HG02759 (cell line): Measurements from ENCODE around the gene IDE.

Experiments used
- ATAC-seq: cut with Tn5 transposase; IDR thresholded peaks from one replicate; pipeline ENCODE4 v1.9.1; 2021; ENCODE audit warnings: mild to moderate bottlenecking, moderate library complexity; ENCODE audit not compliant: unreplicated experiment

Gene IDE

GRCh38 chr10:92567952-92568600, 5.8 kb downstream of the IDE start:
- ATAC-seq, result peak; percentile 79

DNA sequence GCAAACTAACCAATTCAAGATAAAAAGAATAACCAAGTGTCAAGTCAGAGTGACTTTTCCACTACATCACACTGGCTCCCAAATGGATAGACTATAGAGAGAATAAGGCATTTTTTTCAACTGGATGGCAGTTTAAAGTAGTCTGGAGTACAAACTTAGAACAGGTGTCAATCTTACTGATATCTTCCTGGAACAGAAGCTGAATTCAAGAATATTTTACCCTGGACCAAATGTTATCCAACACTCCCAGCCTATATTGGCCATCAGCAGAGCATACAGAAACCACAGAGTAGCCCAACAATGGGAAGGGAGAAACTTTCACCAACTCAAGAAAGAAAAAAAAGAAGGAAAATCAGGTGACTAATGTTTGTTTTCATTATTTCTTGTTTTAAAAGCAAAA, 11.5 kb downstream of the IDE start:
- ATAC-seq, result no peak

DNA sequence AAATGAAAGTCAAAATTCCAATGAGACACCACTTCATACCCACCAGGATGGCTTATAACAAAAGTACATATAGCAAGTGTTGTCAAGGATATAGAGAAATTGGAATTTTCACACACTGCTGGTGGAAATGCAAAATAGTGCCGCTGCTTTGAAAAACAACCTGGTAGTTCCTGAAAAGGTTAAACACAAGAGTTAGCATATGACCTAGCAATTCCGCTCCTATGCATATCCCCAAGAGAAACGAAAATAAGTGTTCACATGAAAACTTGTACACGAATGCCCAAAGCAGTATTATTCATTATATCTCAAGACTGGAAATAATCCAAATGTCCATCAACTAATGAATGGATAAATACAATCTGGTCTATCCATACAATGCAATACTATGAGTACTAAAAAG, 14.8 kb downstream of the IDE start:
- no peak for ATAC-seq

DNA sequence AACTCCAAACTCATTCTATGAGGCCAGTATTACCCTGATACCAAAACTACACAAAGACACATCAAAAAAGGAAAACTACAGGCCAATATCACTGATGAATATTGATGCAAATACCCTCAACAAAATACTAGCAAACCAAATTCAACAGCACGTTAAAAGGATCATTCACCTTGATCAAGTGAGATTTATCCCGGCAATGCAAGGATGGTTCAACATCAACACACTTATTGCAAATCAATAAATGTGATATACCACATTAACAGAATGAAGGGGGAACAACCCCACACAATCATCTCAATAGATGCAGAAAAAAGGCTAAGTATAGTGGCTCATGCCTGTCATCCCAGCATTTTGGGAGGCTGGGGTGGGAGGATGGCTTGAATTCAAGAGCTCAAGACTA, 19.9 kb downstream of the IDE start:
- no peak for ATAC-seq

DNA sequence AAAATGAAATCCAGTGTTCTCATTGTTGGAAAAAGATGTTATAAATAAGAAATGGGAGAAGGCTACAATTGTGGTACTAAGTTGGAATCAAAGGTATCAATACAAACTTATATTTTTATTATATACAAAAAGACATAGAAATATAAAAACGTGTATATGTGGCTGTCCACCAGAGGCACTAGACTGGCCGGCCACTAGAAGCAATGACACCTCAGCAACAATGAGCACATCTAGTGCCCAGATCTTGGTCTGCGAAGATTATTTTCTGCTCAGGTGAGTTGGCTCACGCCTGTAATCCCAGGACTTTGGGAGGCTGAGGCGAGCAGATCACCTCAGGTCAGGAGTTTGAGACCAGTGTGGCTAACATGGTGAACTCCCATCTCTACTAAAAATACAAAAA, 21.6 kb downstream of the IDE start:
- ATAC-seq, result no peak

DNA sequence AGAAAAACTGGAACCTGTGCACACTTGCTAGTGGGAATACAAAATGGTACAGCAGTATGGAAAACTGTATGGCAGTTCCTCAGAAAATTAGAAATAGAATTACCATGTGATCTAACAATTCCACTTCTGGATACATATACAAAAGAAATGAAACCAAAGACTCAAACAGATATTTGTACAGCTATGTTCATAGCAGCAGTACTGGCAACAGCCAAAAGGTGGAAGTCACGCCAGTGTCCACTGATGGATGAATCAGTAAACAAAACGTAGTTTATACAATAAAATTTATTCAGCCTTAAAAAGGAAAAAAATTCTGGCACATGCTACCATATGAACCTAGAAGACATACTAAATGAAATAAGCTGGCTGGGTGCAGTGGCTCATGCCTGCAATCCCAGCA, 23.0 kb downstream of the IDE start:
- no peak for ATAC-seq

DNA sequence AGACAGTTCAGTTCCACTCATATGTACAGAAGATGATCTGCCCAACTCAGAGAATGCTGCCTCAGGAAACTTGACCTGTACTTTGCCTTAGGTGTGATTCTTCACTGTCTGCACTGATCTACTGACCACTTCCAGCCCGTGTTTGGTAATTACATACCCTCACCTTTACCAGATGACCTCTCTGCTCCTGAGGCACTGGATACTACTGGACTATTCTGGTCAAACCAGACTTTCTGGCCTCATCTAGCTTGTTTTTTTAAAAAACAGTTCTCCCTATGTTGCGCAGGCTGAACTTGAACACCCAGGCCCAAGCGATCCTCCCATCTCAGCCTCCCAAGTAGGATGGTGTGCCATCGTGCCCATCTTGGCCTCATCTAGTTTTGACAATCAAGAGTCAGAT, 26.2 kb downstream of the IDE start:
- no peak for ATAC-seq

- ATAC-seq, result no peak
These were observed 28.3 kb downstream of the IDE start for GRCh38 chr10:92545556-92545955.

GRCh38 chr10:92544296-92544695, 29.6 kb downstream of the IDE start:
- no peak for ATAC-seq

DNA sequence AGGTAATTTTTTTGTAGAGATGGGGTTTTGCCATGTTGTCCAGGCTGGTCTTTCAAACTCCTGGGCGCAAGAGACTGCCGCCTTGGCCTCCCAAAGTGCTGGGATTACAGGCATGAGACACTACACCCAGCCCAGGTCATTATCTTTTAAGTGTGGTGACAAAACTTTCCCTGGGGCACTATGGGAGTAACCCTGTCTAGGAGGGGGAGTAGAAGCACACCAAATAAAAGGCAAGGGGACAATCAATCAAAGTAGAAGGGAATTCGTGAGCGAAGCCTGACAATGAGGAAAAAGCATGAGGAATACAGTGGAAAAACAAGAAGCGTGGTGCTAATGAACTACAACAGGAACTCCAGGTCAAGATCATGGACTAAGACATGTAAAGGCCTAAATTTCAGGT, 31.4 kb downstream of the IDE start:
- no peak for ATAC-seq

DNA sequence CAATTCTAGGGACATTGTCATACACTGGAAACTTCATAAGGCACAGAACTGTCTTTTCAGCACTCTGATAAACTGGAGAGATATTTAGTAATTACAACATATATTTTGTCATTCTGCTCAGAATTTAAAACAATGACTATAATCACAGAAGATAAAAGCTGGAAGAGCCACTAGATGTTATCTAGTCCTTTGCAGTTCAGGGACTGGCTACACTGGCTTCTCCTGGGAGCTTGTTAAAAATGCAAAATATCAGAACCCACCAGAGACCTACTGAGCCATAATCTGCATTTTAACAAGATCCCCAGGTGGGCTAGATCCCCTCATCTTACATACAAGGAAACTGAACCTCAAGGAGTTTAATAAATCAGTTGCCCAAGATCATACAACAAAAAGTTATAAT, 32.3 kb downstream of the IDE start:
- no peak for ATAC-seq

DNA sequence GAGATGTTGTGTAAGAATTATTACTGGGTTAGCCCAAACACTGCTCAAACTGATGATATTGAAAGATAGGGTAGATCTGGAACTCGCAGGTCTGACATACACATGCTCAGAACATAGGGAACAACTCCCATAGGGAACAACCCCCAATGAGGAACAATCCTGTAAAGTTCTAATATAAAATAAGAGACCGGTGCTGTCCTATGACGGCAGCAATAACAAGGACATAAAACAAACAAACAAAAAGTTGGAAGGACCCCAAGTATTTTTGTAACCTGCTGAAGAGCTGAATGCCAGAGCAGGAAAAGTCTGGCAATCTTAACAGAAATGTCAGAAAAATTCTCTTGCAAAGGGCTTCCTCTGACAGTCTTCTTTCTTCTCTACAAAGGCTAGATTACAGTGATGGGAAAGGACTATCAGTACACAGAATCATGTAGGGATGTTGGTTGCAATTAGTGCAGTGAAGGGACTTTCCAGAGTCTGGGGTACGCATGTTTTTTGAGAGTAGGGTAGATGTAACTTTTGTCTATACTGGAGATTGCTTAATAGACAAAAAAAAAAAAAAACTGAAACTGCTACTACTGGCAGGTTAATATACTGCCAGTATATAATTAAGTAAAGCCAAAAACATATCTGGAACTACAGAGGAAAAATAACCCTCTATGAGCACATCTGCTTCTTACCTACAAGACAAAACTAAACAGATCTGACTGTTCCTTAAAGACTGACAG, 35.5 kb downstream of the IDE start:
- ATAC-seq, result no peak

- no peak for ATAC-seq
These were observed 42.9 kb downstream of the IDE start for GRCh38 chr10:92530891-92531535.

GRCh38 chr10:92530421-92530820, 43.5 kb downstream of the IDE start:
- ATAC-seq, result no peak

DNA sequence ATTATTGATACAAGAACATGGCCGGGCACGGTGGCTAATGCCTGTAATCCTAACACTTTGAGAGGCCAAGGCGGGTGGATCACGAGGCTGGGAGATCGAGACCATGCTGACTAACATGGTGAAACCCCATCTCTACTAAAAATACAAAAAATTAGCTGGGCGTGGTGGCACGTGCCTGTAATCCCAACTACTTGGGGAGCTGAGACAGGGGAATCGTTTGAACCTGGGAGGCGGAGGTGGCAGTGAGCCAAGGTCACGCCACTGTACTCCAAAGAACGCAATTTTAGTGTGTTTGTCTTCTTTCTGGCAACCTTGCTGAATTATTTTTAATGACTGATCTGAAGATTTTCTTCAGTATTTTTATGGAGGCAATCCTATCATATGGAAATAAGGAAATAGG, 46.2 kb downstream of the IDE start:
- no peak for ATAC-seq

DNA sequence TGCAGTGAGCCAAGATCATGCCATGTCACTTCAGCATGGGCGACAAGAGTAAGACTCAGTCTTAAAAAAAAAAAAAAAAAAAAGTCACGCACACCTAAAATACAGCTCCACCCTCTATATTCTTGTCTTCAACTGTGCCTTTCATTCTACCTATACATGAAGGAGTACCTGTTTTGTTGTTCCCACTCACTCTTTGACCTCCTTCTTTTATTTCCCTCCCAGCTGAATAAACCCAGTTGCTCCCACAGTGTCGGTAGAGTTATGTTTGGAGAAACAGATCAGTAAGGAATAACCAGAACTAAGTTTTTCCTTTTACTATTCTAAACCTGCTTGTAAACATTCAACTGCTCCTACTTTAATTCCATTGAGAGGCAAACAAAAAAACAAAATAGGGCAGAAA, 50.3 kb downstream of the IDE start:
- no peak for ATAC-seq

DNA sequence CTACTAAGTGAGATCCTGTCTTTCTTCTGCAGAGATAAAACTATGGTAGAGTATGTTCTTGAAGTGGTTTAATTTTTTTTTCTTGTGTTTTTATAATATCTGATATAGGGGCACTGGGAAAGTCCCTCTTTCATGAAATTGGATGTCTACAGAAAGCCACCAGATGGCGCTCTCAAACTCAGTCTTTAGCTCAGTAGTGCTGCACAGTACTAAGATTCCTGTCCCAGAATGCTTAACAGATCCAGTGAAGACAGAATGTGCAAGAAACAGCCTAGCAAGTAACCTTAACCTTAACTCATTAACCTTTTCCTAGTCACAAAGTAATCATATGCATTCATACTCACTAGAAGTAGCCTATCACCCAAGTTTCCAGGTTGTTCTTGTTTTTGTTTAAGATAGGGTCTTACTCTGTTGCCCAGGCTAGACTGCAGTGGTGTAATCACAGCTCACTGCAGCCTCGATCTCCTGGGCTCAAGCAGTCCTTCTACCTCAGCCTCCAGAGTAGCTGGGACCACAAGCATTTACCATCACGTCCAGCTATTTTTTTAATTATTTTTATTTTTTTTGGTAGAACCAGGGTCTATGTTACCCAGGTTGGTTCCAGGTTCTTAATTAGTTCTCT, 56.7 kb downstream of the IDE start:
- peak; percentile 70 for ATAC-seq

DNA sequence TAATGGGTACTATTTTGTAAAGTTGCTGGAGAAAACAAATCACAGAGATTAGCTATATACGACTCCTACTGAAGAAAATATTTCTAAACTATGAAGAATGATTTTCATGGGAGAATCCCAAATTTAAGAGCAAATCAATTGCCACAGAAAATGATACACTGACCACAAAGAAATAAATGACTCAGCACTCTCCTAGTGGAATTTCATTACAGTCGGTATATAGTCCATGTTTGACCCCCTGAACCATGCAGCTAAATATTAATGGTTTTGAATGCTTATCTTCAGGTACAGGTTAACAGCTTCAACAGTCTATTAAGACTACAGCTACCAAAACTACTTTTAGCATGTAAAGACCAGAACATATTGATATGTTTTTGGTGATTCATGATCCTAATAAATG, 65.0 kb downstream of the IDE start:
- no peak for ATAC-seq

DNA sequence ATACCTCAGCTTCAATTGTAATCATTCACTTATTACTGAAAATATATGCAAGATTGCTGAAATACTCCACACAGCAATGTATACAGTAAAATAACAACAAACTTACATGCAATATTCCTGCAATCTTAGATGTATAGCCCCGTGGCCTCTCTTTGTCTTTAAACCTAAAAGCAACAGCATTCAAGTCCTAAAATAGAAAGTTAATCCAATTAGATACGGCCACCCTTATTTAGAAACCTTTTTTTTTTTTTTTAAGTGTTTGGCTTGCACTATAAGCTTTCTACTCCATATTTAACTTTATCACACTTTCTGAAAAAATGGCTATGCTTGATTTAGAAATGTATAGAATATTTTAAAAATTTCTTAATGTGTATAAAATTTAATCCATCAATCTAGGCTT, 67.6 kb downstream of the IDE start:
- no peak for ATAC-seq

DNA sequence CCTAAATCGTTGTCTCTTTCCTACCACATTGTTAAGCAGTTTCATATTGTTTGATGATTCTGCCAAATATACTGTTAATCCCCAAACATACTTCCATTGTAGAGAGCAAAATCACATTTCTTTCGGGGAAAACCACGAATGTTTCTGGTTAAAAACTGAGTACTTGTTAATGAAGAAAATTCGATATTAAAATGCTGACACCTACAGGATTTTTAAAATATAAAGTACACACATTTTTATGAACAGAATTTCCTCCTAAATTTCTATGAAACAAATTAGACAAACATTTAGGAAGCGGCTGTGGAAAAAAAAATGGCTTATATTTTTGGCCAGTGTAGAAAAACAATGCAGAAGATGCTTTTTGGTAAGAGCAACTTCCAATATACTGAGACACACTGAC, 68.8 kb downstream of the IDE start:
- no peak for ATAC-seq

- no peak for ATAC-seq
These were observed 71.5 kb downstream of the IDE start for GRCh38 chr10:92502296-92502808.

GRCh38 chr10:92493362-92493761, 80.5 kb downstream of the IDE start:
- ATAC-seq, result no peak
